Trophoblast cell (in vitro differentiated cells and primary cell): ENCODE results near the gene PTTG2.
A peak's percentile ranks its signal among the peaks of the same experiment; 100 is the strongest.

ENCODE experiments used
- DNase-seq, 2 donors: peaks; one replicate each; pipeline ENCODE4 v3.0.0-alpha.2; 2016
- H2AFZ ChIP-seq: 2 replicates; pipeline ENCODE4 v1.6.1; 2013; ENCODE audit warnings: low read length, moderate library complexity, mild to moderate bottlenecking; ENCODE audit not compliant: insufficient read depth, poor library complexity
- H2AK5ac ChIP-seq: 2 replicates; pipeline ENCODE4 v1.6.1; 2013; ENCODE audit warnings: mild to moderate bottlenecking, low read length
- H2BK120ac ChIP-seq: 2 replicates; pipeline ENCODE4 v1.6.1; 2013; ENCODE audit warnings: low read length, mild to moderate bottlenecking, moderate library complexity; ENCODE audit not compliant: insufficient read depth, poor library complexity
- H2BK12ac ChIP-seq: 2 replicates; pipeline ENCODE4 v1.6.1; 2013; ENCODE audit warnings: mild to moderate bottlenecking, low read length, moderate library complexity
- H2BK5ac ChIP-seq: 2 replicates; pipeline ENCODE4 v1.6.1; 2013; ENCODE audit warnings: low read length, low read depth, moderate library complexity, mild to moderate bottlenecking; ENCODE audit not compliant: poor library complexity
- H3K14ac ChIP-seq: 2 replicates; pipeline ENCODE4 v1.6.1; 2013; ENCODE audit warnings: mild to moderate bottlenecking, low read length
- H3K18ac ChIP-seq: 2 replicates; pipeline ENCODE4 v1.6.1; 2013; ENCODE audit warnings: mild to moderate bottlenecking, low read length
- H3K23ac ChIP-seq: 2 replicates; pipeline ENCODE4 v1.6.1; 2013; ENCODE audit warnings: low read length
- H3K27ac ChIP-seq: 2 replicates; pipeline ENCODE4 v1.5.1; 2013; ENCODE audit warnings: low read depth, mild to moderate bottlenecking, inconsistent platforms, low read length, moderate library complexity
- H3K27me3 ChIP-seq: 2 replicates; pipeline ENCODE4 v1.6.1; 2013; ENCODE audit warnings: inconsistent platforms, mild to moderate bottlenecking, low read length, moderate library complexity; ENCODE audit not compliant: insufficient read depth
- H3K36me3 ChIP-seq, 2 experiments: 1 replicate in 1 of 2; 2 replicates in 1 of 2; pipeline ENCODE4 v1.6.1; 2013; ENCODE audit warnings: low read length in 2 of 2, mild to moderate bottlenecking in 2 of 2, moderate library complexity in 1 of 2; ENCODE audit not compliant: insufficient read depth in 2 of 2, control insufficient read depth in 1 of 2
- H3K4ac ChIP-seq: 2 replicates; pipeline ENCODE4 v1.6.1; 2013; ENCODE audit warnings: low read depth, mild to moderate bottlenecking, low read length, moderate library complexity
- H3K4me1 ChIP-seq, 2 experiments: 1 replicate in 1 of 2; 2 replicates in 1 of 2; pipeline ENCODE4 v1.6.1; 2013; ENCODE audit warnings: low read length in 2 of 2, mild to moderate bottlenecking in 2 of 2, moderate library complexity in 1 of 2; ENCODE audit not compliant: insufficient read depth in 2 of 2, control insufficient read depth in 1 of 2
- H3K4me2 ChIP-seq: 2 replicates; pipeline ENCODE4 v1.6.1; 2013; ENCODE audit warnings: inconsistent platforms, mild to moderate bottlenecking, low read length, moderate library complexity
- H3K4me3 ChIP-seq: 2 replicates; pipeline ENCODE4 v1.5.1; 2013; ENCODE audit warnings: mild to moderate bottlenecking, low read depth, low read length, inconsistent platforms
- H3K79me1 ChIP-seq: one replicate; pipeline ENCODE4 v1.6.1; 2013; ENCODE audit warnings: low read length
- H3K79me2 ChIP-seq: 2 replicates; pipeline ENCODE4 v1.6.1; 2013; ENCODE audit warnings: low read length, mild to moderate bottlenecking; ENCODE audit not compliant: control insufficient read depth, insufficient read depth, poor library complexity
- H3K9ac ChIP-seq: 2 replicates; pipeline ENCODE4 v1.6.1; 2013; ENCODE audit warnings: mild to moderate bottlenecking, low read length
- H3K9me3 ChIP-seq: 2 replicates; pipeline ENCODE4 v1.6.1; 2013; ENCODE audit warnings: low read depth, mild to moderate bottlenecking, control low read depth, inconsistent platforms, low read length; ENCODE audit not compliant: insufficient read depth
- H4K12ac ChIP-seq: 2 replicates; pipeline ENCODE4 v1.6.1; 2013; ENCODE audit warnings: low read depth, mild to moderate bottlenecking, low read length, moderate library complexity
- H4K8ac ChIP-seq: 2 replicates; pipeline ENCODE4 v1.6.1; 2013; ENCODE audit warnings: low read depth, mild to moderate bottlenecking, low read length, moderate library complexity
- H4K91ac ChIP-seq: one replicate; pipeline ENCODE4 v1.6.1; 2013; ENCODE audit warnings: low read depth, mild to moderate bottlenecking, low read length, moderate library complexity
- WGBS: extraction: QIAGEN DNeasy Blood & Tissue Kit; methylation state at CpG from one replicate; pipeline ENCODE4 v1.1.7; 2013; ENCODE audit warnings: missing lambda C conversion rate; ENCODE audit not compliant: insufficient read length, insufficient coverage; ENCODE audit errors: extremely low coverage; 5-methylcytosine and 5-hydroxymethylcytosine counted together

The PTTG2 gene

GRCh38 chr4:38001927-38002326 is 41.7 kb downstream of the PTTG2 start:
- Histone ChIP-seq H3K27ac (peak overlapping the region; percentile 19), H3K14ac (no peak overlapping the region), H3K4me2 (no peak overlapping the region), H3K36me3 (no peaks in the 10 kb centered on the region), H4K91ac (no peak overlapping the region), H3K79me2 (peaks cover 12% of the 10 kb centered on the region), H2AK5ac (no peak overlapping the region), H3K4me1 (peaks cover 18 to 31% of the 10 kb centered on the region in 2 experiments), H2BK12ac (no peak overlapping the region), H2AFZ (no peak overlapping the region), H2BK120ac (no peak overlapping the region), H2BK5ac (no peak overlapping the region), H3K79me1 (peaks cover 25% of the 10 kb centered on the region), H3K9me3 (no peaks in the 10 kb centered on the region), H3K9ac (no peak overlapping the region), H4K12ac (no peak overlapping the region), H3K27me3 (no peaks in the 10 kb centered on the region), H3K18ac (no peak overlapping the region), H3K4ac (no peak overlapping the region), H3K4me3 (no peak overlapping the region), H3K23ac (no peak overlapping the region), H4K8ac (no peak overlapping the region)
- WGBS = no CpG with 5 or more reads among the region's 3 CpGs
- no peak for DNase-seq

GRCh38 chr4:38002451-38003071 is 42.4 kb downstream of the PTTG2 start:
- Histone ChIP-seq H3K79me1 (peaks cover 25% of the 10 kb centered on the region), H3K27ac (peak overlapping the region; percentile 99), H3K9ac (no peak overlapping the region), H3K4me3 (no peak overlapping the region), H4K12ac (no peak overlapping the region), H3K9me3 (no peaks in the 10 kb centered on the region), H3K79me2 (peaks cover 12% of the 10 kb centered on the region), H2AK5ac (no peak overlapping the region), H3K4ac (no peak overlapping the region), H2AFZ (no peak overlapping the region), H3K27me3 (no peaks in the 10 kb centered on the region), H2BK5ac (peak overlapping the region; percentile 87), H3K4me2 (peak overlapping the region; percentile 16), H3K36me3 (no peaks in the 10 kb centered on the region), H3K14ac (no peak overlapping the region), H4K91ac (peak overlapping the region; percentile 57), H2BK12ac (no peak overlapping the region), H3K4me1 (peaks cover 18 to 31% of the 10 kb centered on the region in 2 experiments), H3K18ac (no peak overlapping the region), H4K8ac (no peak overlapping the region), H3K23ac (no peak overlapping the region), H2BK120ac (peak overlapping the region; percentile 81)
- WGBS = no CpG with 5 or more reads among the region's 3 CpGs
- DNase-seq = peak; percentile 26 to 68

- H3K27me3 ChIP-seq = no peaks in the 10 kb centered on the region
- peak overlapping the region; percentile 100 for H2BK12ac ChIP-seq
- peak overlapping the region; percentile 73 for H3K18ac ChIP-seq
- peak overlapping the region; percentile 56 for H3K9ac ChIP-seq
- peak overlapping the region; percentile 42 for H3K4me2 ChIP-seq
- peak overlapping the region; percentile 83 for H4K8ac ChIP-seq
- peak overlapping the region; percentile 77 for H3K4ac ChIP-seq
- H2AK5ac ChIP-seq = peak overlapping the region; percentile 62
- no peak overlapping the region for H4K12ac ChIP-seq
- DNase-seq = no peak
- H3K9me3 ChIP-seq = no peaks in the 10 kb centered on the region
- H3K4me1 ChIP-seq = peaks cover 18 to 32% of the 10 kb centered on the region in 2 experiments
- no peaks in the 10 kb centered on the region for H3K36me3 ChIP-seq
- H3K23ac ChIP-seq = no peak overlapping the region
- WGBS = no CpG with 5 or more reads among the region's 3 CpGs
- H3K14ac ChIP-seq = peak overlapping the region; percentile 85
- H2BK120ac ChIP-seq = peak overlapping the region; percentile 95
- H2BK5ac ChIP-seq = peak overlapping the region; percentile 98
- peaks cover 22% of the 10 kb centered on the region for H3K79me1 ChIP-seq
- H2AFZ ChIP-seq = no peak overlapping the region
- peaks cover 14% of the 10 kb centered on the region for H3K79me2 ChIP-seq
- H3K27ac ChIP-seq = peak overlapping the region; percentile 99
- peak overlapping the region; percentile 97 for H4K91ac ChIP-seq
- no peak overlapping the region for H3K4me3 ChIP-seq
Observed at GRCh38 chr4:38003102-38003501, 42.9 kb downstream of the PTTG2 start.

- no peaks in the 10 kb centered on the region for H3K9me3 ChIP-seq
- H2BK120ac ChIP-seq = peak overlapping the region; percentile 95
- H3K18ac ChIP-seq = peak overlapping the region; percentile 93
- H4K91ac ChIP-seq = peak overlapping the region; percentile 97
- H4K12ac ChIP-seq = peak overlapping the region; percentile 12
- peaks cover 21% of the 10 kb centered on the region for H3K79me1 ChIP-seq
- H3K36me3 ChIP-seq = no peaks in the 10 kb centered on the region
- H3K27me3 ChIP-seq = no peaks in the 10 kb centered on the region
- H3K9ac ChIP-seq = no peak overlapping the region
- H3K4me2 ChIP-seq = peak overlapping the region; percentile 7
- no peak overlapping the region for H3K4me3 ChIP-seq
- peak overlapping the region; percentile 98 for H2BK5ac ChIP-seq
- H2BK12ac ChIP-seq = peak overlapping the region; percentile 96
- H3K14ac ChIP-seq = peak overlapping the region; percentile 78
- peaks cover 14% of the 10 kb centered on the region for H3K79me2 ChIP-seq
- peak overlapping the region; percentile 99 for H3K27ac ChIP-seq
- no peak overlapping the region for H2AFZ ChIP-seq
- no peak overlapping the region for H3K23ac ChIP-seq
- no peak for DNase-seq
- WGBS = no CpG with 5 or more reads among the region's 1 CpG
- H4K8ac ChIP-seq = peak overlapping the region; percentile 61
- peak overlapping the region; percentile 63 for H3K4ac ChIP-seq
- H3K4me1 ChIP-seq = peaks cover 18 to 29% of the 10 kb centered on the region in 2 experiments
- peak overlapping the region; percentile 96 for H2AK5ac ChIP-seq
Observed at GRCh38 chr4:38003628-38004027, 43.4 kb downstream of the PTTG2 start.
